ENCODE data around the gene FYN. TPM values are rescaled to one million over a fixed set of nuclear protein-coding genes. Genes with fewer than 3 reads are reported as not detected.

Gene FYN
- total and polyA plus RNA-seq, 9 of the 15 experiments (the other 6 are each of a cell fraction or from before 2014, with no cell fraction given): 2.9 to 22.1 (median 11.4) TPM

GRCh38 chr6:111633822-111634221 is 239.4 kb downstream of the FYN start:
- H3K4me1 ChIP-seq (replicated peaks in 1 of 2; ENCODE audit: control insufficient read depth in 2 of 2, insufficient read depth in 2 of 2, low read length in 2 of 2): peaks cover 0 to 11% of the 10 kb centered on the region in 2 experiments; a peak in 3 of 5 replicates
- H3K79me2 ChIP-seq (ENCODE audit: control insufficient read depth, insufficient read depth, low read length): no peaks in the 10 kb centered on the region
- CTCF ChIA-PET (ENCODE audit: low intra/inter-chr PET ratio): no interaction called here
- BruUV-seq (replicated peaks): no TSS peak
- no peak overlapping the region for H3K9ac ChIP-seq (ENCODE audit: insufficient read depth in 1 of 2, low read depth in 2 of 2, low read length in 2 of 2)
- POLR2A ChIA-PET: no interaction called here
- in situ Hi-C loops (cut with MboI) (loop anchor here (25.0 kb wide), 1 partner anchor 372 kb away; a partner anchor contains a TSS), intact Hi-C loops (cut with micrococcal nuclease) (no loop called here)
- no peak overlapping the region for H3K27ac ChIP-seq (ENCODE audit: extremely low read depth, low read depth, low read length)
- no peak for FAIRE-seq
- ATAC-seq: no peak
- 6% methylated on average over 1 of the region's 1 CpG for WGBS (ENCODE audit: insufficient coverage, low coverage, missing lambda C conversion rate)
- no peak for DNase-seq (ENCODE audit: extremely low read depth in 1 of 4, low spot score in 3 of 4)
- H2AFZ ChIP-seq (ENCODE audit: low read depth, low read length): no peak overlapping the region
- H3K9me3 ChIP-seq (replicated peaks; ENCODE audit: control insufficient read depth, insufficient read depth, low read depth, low read length): no peaks in the 10 kb centered on the region
- H3K27me3 ChIP-seq (ENCODE audit: control insufficient read depth in 2 of 2, insufficient read depth in 2 of 2, low read length in 2 of 2): peaks cover 18 to 25% of the 10 kb centered on the region in 2 experiments
- H3K4me2 ChIP-seq (ENCODE audit: insufficient read depth, low read length): no peak overlapping the region
- no peaks in the 10 kb centered on the region for H3K9me1 ChIP-seq (ENCODE audit: control insufficient read depth, insufficient read depth, low read length)
- H4K20me1 ChIP-seq (replicated peaks; ENCODE audit: control insufficient read depth, insufficient read depth, low read length): no peaks in the 10 kb centered on the region
- no peaks in the 10 kb centered on the region for H3K36me3 ChIP-seq (ENCODE audit: control insufficient read depth, insufficient read depth, low read length)
- H3K4me3 ChIP-seq: no peak overlapping the region
- TF ChIP-seq FOXM1 (IDR thresholded peaks at IDR 0.05; ENCODE audit: low read depth) (no peak), FOXM1 (CRISPR knock-in tag; IDR thresholded peaks at IDR 0.05; ENCODE audit: low read depth) (no peak), HNRNPLL (IDR thresholded peaks at IDR 0.05; ENCODE audit: low read depth, low read length, poor library complexity, severe bottlenecking) (no peak), TCF7L2 (IDR thresholded peaks at IDR 0.05; ENCODE audit: low read depth, low read length) (no peak), THRA (IDR thresholded peaks at IDR 0.05) (no peak), SRSF9 (IDR thresholded peaks at IDR 0.05; ENCODE audit: borderline replicate concordance, low read depth, low read length) (no peak), U2AF2 (optimal IDR thresholded peaks at IDR 0.05; ENCODE audit: low read depth, low read length) (no peak), ZNF217 (CRISPR knock-in tag; IDR thresholded peaks at IDR 0.05) (no peak), NR4A1 (CRISPR knock-in tag; IDR thresholded peaks at IDR 0.05) (no peak), NR4A1 (tag; IDR thresholded peaks at IDR 0.05) (no peak), NR3C1 (CRISPR knock-in tag; IDR thresholded peaks at IDR 0.05) (no peak), ZZZ3 (IDR thresholded peaks at IDR 0.05) (no peak), NR1H2 (CRISPR knock-in tag; IDR thresholded peaks at IDR 0.05) (no peak), NCOR1 (IDR thresholded peaks at IDR 0.05) (no peak), TAF7 (tag; IDR thresholded peaks at IDR 0.05) (no peak), XRCC4 (IDR thresholded peaks at IDR 0.05; ENCODE audit: extremely low read depth, insufficient read depth, insufficient read length) (no peak), AFF1 (IDR thresholded peaks at IDR 0.05; ENCODE audit: low read depth in 1 of 2, partially characterized antibody in 2 of 2) (no peak), ZNF121 (CRISPR knock-in tag; conservative IDR thresholded peaks at IDR 0.05) (no peak)
- TF ChIP-seq, protein P1, sequence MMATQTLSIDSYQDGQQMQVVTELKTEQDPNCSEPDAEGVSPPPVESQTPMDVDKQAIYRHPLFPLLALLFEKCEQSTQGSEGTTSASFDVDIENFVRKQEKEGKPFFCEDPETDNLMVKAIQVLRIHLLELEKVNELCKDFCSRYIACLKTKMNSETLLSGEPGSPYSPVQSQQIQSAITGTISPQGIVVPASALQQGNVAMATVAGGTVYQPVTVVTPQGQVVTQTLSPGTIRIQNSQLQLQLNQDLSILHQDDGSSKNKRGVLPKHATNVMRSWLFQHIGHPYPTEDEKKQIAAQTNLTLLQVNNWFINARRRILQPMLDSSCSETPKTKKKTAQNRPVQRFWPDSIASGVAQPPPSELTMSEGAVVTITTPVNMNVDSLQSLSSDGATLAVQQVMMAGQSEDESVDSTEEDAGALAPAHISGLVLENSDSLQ (IDR thresholded peaks at IDR 0.05): no peak

Measured in K562 (cell line).